Stomach (tissue), 9 donors: ENCODE data around the gene KCNJ5. TPM values are rescaled to one million over a fixed set of nuclear protein-coding genes. Genes with fewer than 3 reads are reported as not detected.

Experiments used
- DNase-seq, 2 donors: peaks; one replicate each; pipeline versions ENCODE4 v3.0.0 to v3.0.0-alpha.2; 2013 to 2019
- H3K27ac ChIP-seq, 5 donors: fragments of 200-600 bp in 4 of 5; sonication (generic) in 4 of 5; one replicate each; pipeline ENCODE4 v1.5.1; 2013 to 2019; ENCODE audit warnings: mild to moderate bottlenecking in 1 of 5, moderate library complexity in 1 of 5
- H3K27me3 ChIP-seq, 3 donors: fragments of 200-600 bp; sonication (generic); one replicate each; pipeline ENCODE4 v1.5.1; 2017 to 2019; ENCODE audit warnings: mixed run types in 1 of 3
- H3K36me3 ChIP-seq, 4 donors: fragments of 200-600 bp; sonication (generic); 1 replicate in 3 of 4; 2 replicates in 1 of 4; pipeline ENCODE4 v1.5.1; 2016 to 2019
- H3K4me1 ChIP-seq, 4 donors: fragments of 200-600 bp; sonication (generic); one replicate each; pipeline ENCODE4 v1.5.1; 2016 to 2019
- H3K4me3 ChIP-seq, 4 donors: fragments of 200-600 bp; sonication (generic) in 3 of 4; one replicate each; pipeline ENCODE4 v1.5.1; 2016 to 2019; ENCODE audit warnings: mild to moderate bottlenecking in 1 of 4
- H3K9me3 ChIP-seq, 4 donors: fragments of 200-600 bp; sonication (generic); one replicate each; pipeline ENCODE4 v1.5.1; 2016 to 2019
- CTCF ChIP-seq, 7 experiments: fragments of 450-650 bp in 4 of 7; fragments of 200-600 bp in 3 of 7; sonication (generic) in 3 of 7; IDR thresholded peaks; one replicate each; pipeline ENCODE4 v1.5.1; 2016 to 2019; ENCODE audit warnings: antibody characterized with exemption in 7 of 7, control low read depth in 2 of 7, mild to moderate bottlenecking in 1 of 7
- EP300 ChIP-seq: sonication (generic); formaldehyde crosslinking; IDR thresholded peaks from one replicate; pipeline ENCODE4 v1.6.1; 2017; ENCODE audit warnings: antibody characterized with exemption
- POLR2A ChIP-seq, 4 donors: fragments of 450-650 bp; IDR thresholded peaks; one replicate each; pipeline ENCODE4 v1.6.1; 2016; ENCODE audit warnings: antibody characterized with exemption in 4 of 4, control low read depth in 2 of 4, mild to moderate bottlenecking in 1 of 4, moderate library complexity in 1 of 4
- POLR2AphosphoS5 ChIP-seq, 3 donors: sonication (generic); formaldehyde crosslinking; IDR thresholded peaks; one replicate each; pipeline ENCODE4 v1.6.1; 2016; ENCODE audit warnings: antibody characterized with exemption in 3 of 3
- WGBS, 5 donors: extraction: QIAGEN DNeasy Blood & Tissue Kit in 3 of 5; methylation state at CpG; one replicate each; pipeline versions ENCODE4 v1.1.5 to v1.1.7; 2013 to 2018; 5-methylcytosine and 5-hydroxymethylcytosine counted together
- intact Hi-C: fragments of 100-400 bp; cut with DNase I; formaldehyde crosslinking; loops from one replicate; pipeline ENCODE4 v1.15.1; 2023; ENCODE audit warnings: low total_unique reads
- polyA plus RNA-seq, 3 donors: library from polyadenylated mRNA; stranded (reverse); fragments of 200-250 nt; gene quantifications; one replicate each; pipeline ENCODE4 v1.2.3, GENCODE V29; 2013
- total RNA-seq, 5 donors: library from RNA; depleted of rRNA; stranded (reverse); fragments of >200 nt; gene quantifications; one replicate each; pipeline versions ENCODE4 v1.1.0 to v1.2.3, GENCODE V29; 2014 to 2016
- donor health status: healthy with polysubstance abuse.
- donor health status: Bipolar disorder and iron deficiency.
- donor health status: healthy.

KCNJ5 gene
- total and polyA plus RNA-seq, 8 donors: 0.25 to 1.9 (median 0.83) TPM; not detected in 2

- peaks cover 0 to 14% (median 0%) of the 10 kb centered on the region in 3 donors for H3K27me3 ChIP-seq
Measured at GRCh38 chr11:128905345-128906184, 14.4 kb downstream of the KCNJ5 start.

GRCh38 chr11:128906185-128907050 lies 15.3 kb downstream of the KCNJ5 start:
- 63 to 75% (median 72%) methylated on average over 8 of the region's 8 CpGs for WGBS, 5 donors
- H3K27ac ChIP-seq: peak overlapping the region in 4 of 5 donors; percentile 71 to 85 (median 76)
- DNase-seq: no peak
- peak overlapping the region; percentile 53 to 67 (median 62) for H3K4me3 ChIP-seq
- peaks cover 24 to 64% (median 39%) of the 10 kb centered on the region in 4 donors for H3K4me1 ChIP-seq
- H3K9me3 ChIP-seq: no peaks in the 10 kb centered on the region
- H3K27me3 ChIP-seq: peaks cover 0 to 14% (median 0%) of the 10 kb centered on the region in 3 donors
- H3K36me3 ChIP-seq: no peaks in the 10 kb centered on the region
- intact Hi-C loops: no loop called here
- TF ChIP-seq CTCF (IDR thresholded peaks at IDR 0.05) (peak in 1 of 7 experiments; percentile 4), POLR2AphosphoS5 (IDR thresholded peaks at IDR 0.05) (no peak)

More at GRCh38 chr11:128905345-128906184, 14.4 kb downstream of the KCNJ5 start:
- Histone ChIP-seq H3K9me3 (no peaks in the 10 kb centered on the region), H3K4me1 (peaks cover 24 to 64% (median 43%) of the 10 kb centered on the region in 4 donors), H3K27ac (peak overlapping the region; percentile 51 to 85 (median 73)), H3K4me3 (peak overlapping the region; percentile 53 to 67 (median 62)), H3K36me3 (no peaks in the 10 kb centered on the region)
- DNase-seq: peak; percentile 56 to 78
- intact Hi-C loops: no loop called here
- TF ChIP-seq CTCF (IDR thresholded peaks at IDR 0.05) (peak in 5 of 7 experiments; percentile 25 to 57 (median 40)), EP300 (no peak), POLR2A (IDR thresholded peaks at IDR 0.05) (no peak), POLR2AphosphoS5 (IDR thresholded peaks at IDR 0.05) (no peak)
- WGBS, 5 donors: 1 to 3% (median 2%) methylated on average over 36 to 45 of the region's 45 CpGs

GRCh38 chr11:128907585-128907984 lies 16.4 kb downstream of the KCNJ5 start:
- peak overlapping the region in 1 of 5 donors; percentile 69 for H3K27ac ChIP-seq
- peaks cover 0 to 14% (median 0%) of the 10 kb centered on the region in 3 donors for H3K27me3 ChIP-seq
- no peak for TF ChIP-seq POLR2AphosphoS5 (IDR thresholded peaks at IDR 0.05)
- no peak for TF ChIP-seq EP300
- no peak for TF ChIP-seq CTCF (IDR thresholded peaks at IDR 0.05)
- TF ChIP-seq POLR2A (IDR thresholded peaks at IDR 0.05): no peak
- H3K9me3 ChIP-seq: no peaks in the 10 kb centered on the region
- H3K36me3 ChIP-seq: no peaks in the 10 kb centered on the region
- 80 to 93% (median 89%) methylated on average over 4 of the region's 4 CpGs for WGBS, 5 donors
- DNase-seq: no peak
- H3K4me3 ChIP-seq: no peak overlapping the region
- H3K4me1 ChIP-seq: peaks cover 24 to 64% (median 38%) of the 10 kb centered on the region in 4 donors
- intact Hi-C loops: no loop called here
